ENCODE results near the gene ZFP3. TPM values are rescaled to one million over a fixed set of nuclear protein-coding genes. Genes with fewer than 3 reads are reported as not detected.
A peak's percentile ranks its signal among the peaks of the same experiment; 100 is the strongest.

ZFP3 gene
- polyA plus RNA-seq, 4 donors: 2.7 to 9.5 (median 3.7) TPM

- DNase-seq: no peak
- Histone ChIP-seq H3K27ac (ENCODE audit: low read depth in 1 of 3, low read length in 2 of 3) (no peak overlapping the region), H3K4me3 (ENCODE audit: low read depth in 1 of 3, low read length in 3 of 3) (no peak overlapping the region), H3K4me1 (ENCODE audit: control insufficient read depth in 3 of 3, insufficient read depth in 2 of 3, low read depth in 1 of 3, low read length in 2 of 3) (no peaks in the 10 kb centered on the region), H3K36me3 (ENCODE audit: control insufficient read depth in 3 of 3, insufficient read depth in 2 of 3, low read depth in 1 of 3, low read length in 3 of 3) (peaks cover 15 to 33% (median 32%) of the 10 kb centered on the region in 3 donors), H3K9me3 (ENCODE audit: control insufficient read depth in 2 of 2, insufficient read depth in 1 of 2, low read depth in 1 of 2, low read length in 1 of 2) (peaks cover 9 to 90% of the 10 kb centered on the region in 2 donors), H3K27me3 (ENCODE audit: control insufficient read depth in 3 of 3, insufficient read depth in 3 of 3, low read length in 3 of 3) (peaks cover 0 to 6% (median 2%) of the 10 kb centered on the region in 3 donors)
- FAIRE-seq: no peak
- 96 to 98% (median 97%) methylated on average over 6 of the region's 6 CpGs for WGBS, 3 donors
These were observed 14.1 kb downstream of the ZFP3 start for GRCh38 chr17:5092218-5093010.

DNA sequence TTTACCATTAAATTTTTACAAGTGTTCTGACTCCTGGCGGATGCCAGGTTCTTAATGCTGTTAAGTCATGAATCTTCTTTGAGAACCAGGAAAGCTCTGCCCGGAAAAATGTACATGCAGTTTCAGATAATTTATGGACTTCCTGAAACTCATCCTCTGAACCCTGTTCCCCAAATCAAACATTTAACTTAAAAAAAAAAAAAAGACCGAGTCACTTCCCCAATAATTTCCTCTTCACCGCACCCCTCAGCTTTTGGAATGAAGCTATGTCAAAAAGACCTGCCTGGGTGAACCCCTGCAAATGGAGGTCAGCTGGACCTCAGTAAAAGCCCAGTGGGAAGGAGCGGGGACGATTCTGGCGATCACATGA, 18.4 kb downstream of the ZFP3 start:
- no peak for DNase-seq

DNA sequence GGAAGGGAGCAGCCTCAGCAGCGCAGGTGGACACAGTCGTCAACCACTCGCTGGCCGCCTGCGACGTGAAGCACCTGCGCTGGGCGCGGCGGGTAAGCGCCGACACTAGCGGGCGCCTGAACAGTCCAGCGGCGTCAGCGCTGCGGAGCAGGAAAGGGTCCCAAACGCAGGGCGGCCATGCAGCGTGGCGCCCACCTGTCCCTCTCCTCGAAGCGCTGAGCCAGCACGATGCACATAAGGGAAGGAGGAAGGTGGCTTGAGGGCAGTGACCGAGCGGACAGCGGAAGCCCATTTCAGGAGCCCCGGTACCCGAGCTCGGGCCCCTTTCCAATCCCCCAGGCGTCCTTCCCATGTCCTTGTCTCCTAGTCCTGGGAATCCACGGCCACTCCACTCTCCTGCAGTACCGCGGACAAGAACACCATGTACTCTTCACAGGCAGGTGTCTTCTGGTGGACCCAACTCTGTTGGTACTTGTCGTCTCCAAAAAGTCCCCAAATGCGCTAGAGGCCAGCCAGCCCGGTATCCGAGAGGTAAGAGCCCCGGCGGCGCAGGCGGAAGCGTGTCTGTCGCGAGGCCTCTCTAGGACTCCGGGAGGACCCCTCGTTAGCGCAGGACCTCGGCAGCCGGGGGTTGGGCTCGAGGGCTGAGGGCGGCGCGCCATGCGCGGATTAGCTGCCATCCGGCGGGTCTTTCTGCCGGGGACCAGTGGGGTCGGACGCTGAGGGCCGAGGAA, 19.0 kb downstream of the ZFP3 start:
- DNase-seq (peak in 1 of 2 donors; percentile 62), FAIRE-seq (no peak)
- peak overlapping the region in 2 of 3 donors; percentile 20 to 58 for H3K4me3 ChIP-seq (ENCODE audit: low read depth in 1 of 3, low read length in 3 of 3)
- peaks cover 0 to 8% (median 2%) of the 10 kb centered on the region in 3 donors for H3K27me3 ChIP-seq (ENCODE audit: control insufficient read depth in 3 of 3, insufficient read depth in 3 of 3, low read length in 3 of 3)
- H3K27ac ChIP-seq (ENCODE audit: low read depth in 1 of 3, low read length in 2 of 3): peak overlapping the region in 1 of 3 donors; percentile 37
- peaks cover 3 to 6% (median 3%) of the 10 kb centered on the region in 3 donors for H3K36me3 ChIP-seq (ENCODE audit: control insufficient read depth in 3 of 3, insufficient read depth in 2 of 3, low read depth in 1 of 3, low read length in 3 of 3)
- 3 to 17% (median 17%) methylated on average over 62 to 63 of the region's 63 CpGs for WGBS, 3 donors
- H3K4me1 ChIP-seq (ENCODE audit: control insufficient read depth in 3 of 3, insufficient read depth in 2 of 3, low read depth in 1 of 3, low read length in 2 of 3): no peaks in the 10 kb centered on the region
- peaks cover 6 to 56% of the 10 kb centered on the region in 2 donors for H3K9me3 ChIP-seq (ENCODE audit: control insufficient read depth in 2 of 2, insufficient read depth in 1 of 2, low read depth in 1 of 2, low read length in 1 of 2)

More for the DNA sequence above, 18.4 kb downstream of the ZFP3 start:
- Histone ChIP-seq H3K36me3 (ENCODE audit: control insufficient read depth in 3 of 3, insufficient read depth in 2 of 3, low read depth in 1 of 3, low read length in 3 of 3) (peaks cover 6 to 9% (median 7%) of the 10 kb centered on the region in 3 donors), H3K4me3 (ENCODE audit: low read depth in 1 of 3, low read length in 3 of 3) (peak overlapping the region in 2 of 3 donors; percentile 20 to 58), H3K27me3 (ENCODE audit: control insufficient read depth in 3 of 3, insufficient read depth in 3 of 3, low read length in 3 of 3) (peaks cover 0 to 8% (median 2%) of the 10 kb centered on the region in 3 donors), H3K4me1 (ENCODE audit: control insufficient read depth in 3 of 3, insufficient read depth in 2 of 3, low read depth in 1 of 3, low read length in 2 of 3) (no peaks in the 10 kb centered on the region), H3K27ac (ENCODE audit: low read depth in 1 of 3, low read length in 2 of 3) (peak overlapping the region in 1 of 3 donors; percentile 37), H3K9me3 (ENCODE audit: control insufficient read depth in 2 of 2, insufficient read depth in 1 of 2, low read depth in 1 of 2, low read length in 1 of 2) (peaks cover 6 to 61% of the 10 kb centered on the region in 2 donors)
- no peak for FAIRE-seq
- WGBS, 3 donors: 14 to 30% (median 26%) methylated on average over 7 of the region's 7 CpGs

DNA sequence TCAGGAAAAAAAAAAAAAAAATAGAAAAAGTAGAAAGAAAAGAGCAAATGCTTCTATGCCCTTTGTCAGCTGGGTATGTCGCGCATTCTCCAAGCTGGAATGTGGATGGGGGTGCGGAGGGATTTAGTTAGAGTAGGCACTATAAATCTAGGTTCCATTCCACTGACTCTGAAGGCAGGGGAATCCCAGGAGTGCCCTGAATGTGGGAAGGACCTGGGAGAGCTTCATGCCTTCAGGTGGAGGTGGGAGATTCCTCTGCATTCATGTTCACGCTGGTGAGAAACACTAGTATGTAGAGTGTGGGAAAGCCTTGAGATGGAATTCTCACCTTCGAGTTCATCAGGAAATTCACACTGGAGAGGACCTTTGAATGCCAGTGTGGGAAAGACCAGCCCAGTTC, 21.0 kb downstream of the ZFP3 start:
- WGBS, 3 donors: 88 to 90% (median 89%) methylated on average over 5 of the region's 5 CpGs
- Histone ChIP-seq H3K4me1 (ENCODE audit: control insufficient read depth in 3 of 3, insufficient read depth in 2 of 3, low read depth in 1 of 3, low read length in 2 of 3) (no peaks in the 10 kb centered on the region), H3K36me3 (ENCODE audit: control insufficient read depth in 3 of 3, insufficient read depth in 2 of 3, low read depth in 1 of 3, low read length in 3 of 3) (peaks cover 0 to 1% (median 0%) of the 10 kb centered on the region in 3 donors), H3K27ac (ENCODE audit: low read depth in 1 of 3, low read length in 2 of 3) (no peak overlapping the region), H3K4me3 (ENCODE audit: low read depth in 1 of 3, low read length in 3 of 3) (no peak overlapping the region), H3K27me3 (ENCODE audit: control insufficient read depth in 3 of 3, insufficient read depth in 3 of 3, low read length in 3 of 3) (peaks cover 0 to 8% (median 2%) of the 10 kb centered on the region in 3 donors), H3K9me3 (ENCODE audit: control insufficient read depth in 2 of 2, insufficient read depth in 1 of 2, low read depth in 1 of 2, low read length in 1 of 2) (peaks cover 6 to 54% of the 10 kb centered on the region in 2 donors)
- no peak for DNase-seq
- FAIRE-seq: no peak

DNA sequence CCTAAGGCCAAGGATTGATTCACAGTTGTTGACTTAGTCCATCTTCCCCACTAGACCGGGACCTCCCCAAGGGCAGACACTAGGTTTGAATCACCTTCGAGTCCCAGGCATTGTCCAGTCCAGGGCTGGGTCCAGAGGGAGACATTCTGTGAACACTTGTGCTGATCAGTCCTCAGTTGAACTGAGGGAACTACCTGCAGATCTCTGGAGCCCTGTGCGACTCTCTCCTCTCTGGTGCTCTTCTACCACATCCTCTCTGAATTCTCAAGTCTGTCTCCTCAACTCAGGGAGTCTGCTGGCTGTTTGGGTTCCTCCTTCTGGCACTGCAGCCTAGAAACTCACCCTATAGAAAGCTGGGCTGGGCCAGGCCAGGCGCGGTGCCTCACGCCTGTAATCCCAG, 22.6 kb downstream of the ZFP3 start:
- DNase-seq (no peak), FAIRE-seq (no peak)

GRCh38 chr17:5110816-5111215, 32.5 kb downstream of the ZFP3 start:
- DNase-seq: peak in 1 of 2 donors; percentile 36
- 24 to 46% (median 45%) methylated on average over 8 of the region's 8 CpGs for WGBS, 3 donors

More for the DNA sequence above, 22.6 kb downstream of the ZFP3 start:
- WGBS, 3 donors: 71 to 77% (median 76%) methylated on average over 6 of the region's 6 CpGs
- no peak overlapping the region for H3K27ac ChIP-seq (ENCODE audit: low read depth in 1 of 3, low read length in 2 of 3)
- H3K4me3 ChIP-seq (ENCODE audit: low read depth in 1 of 3, low read length in 3 of 3): no peak overlapping the region
- H3K4me1 ChIP-seq (ENCODE audit: control insufficient read depth in 3 of 3, insufficient read depth in 2 of 3, low read depth in 1 of 3, low read length in 2 of 3): no peaks in the 10 kb centered on the region
- peaks cover 0 to 8% (median 2%) of the 10 kb centered on the region in 3 donors for H3K27me3 ChIP-seq (ENCODE audit: control insufficient read depth in 3 of 3, insufficient read depth in 3 of 3, low read length in 3 of 3)
- peaks cover 6 to 50% of the 10 kb centered on the region in 2 donors for H3K9me3 ChIP-seq (ENCODE audit: control insufficient read depth in 2 of 2, insufficient read depth in 1 of 2, low read depth in 1 of 2, low read length in 1 of 2)
- peaks cover 0 to 7% (median under 1%) of the 10 kb centered on the region in 3 donors for H3K36me3 ChIP-seq (ENCODE audit: control insufficient read depth in 3 of 3, insufficient read depth in 2 of 3, low read depth in 1 of 3, low read length in 3 of 3)

DNA sequence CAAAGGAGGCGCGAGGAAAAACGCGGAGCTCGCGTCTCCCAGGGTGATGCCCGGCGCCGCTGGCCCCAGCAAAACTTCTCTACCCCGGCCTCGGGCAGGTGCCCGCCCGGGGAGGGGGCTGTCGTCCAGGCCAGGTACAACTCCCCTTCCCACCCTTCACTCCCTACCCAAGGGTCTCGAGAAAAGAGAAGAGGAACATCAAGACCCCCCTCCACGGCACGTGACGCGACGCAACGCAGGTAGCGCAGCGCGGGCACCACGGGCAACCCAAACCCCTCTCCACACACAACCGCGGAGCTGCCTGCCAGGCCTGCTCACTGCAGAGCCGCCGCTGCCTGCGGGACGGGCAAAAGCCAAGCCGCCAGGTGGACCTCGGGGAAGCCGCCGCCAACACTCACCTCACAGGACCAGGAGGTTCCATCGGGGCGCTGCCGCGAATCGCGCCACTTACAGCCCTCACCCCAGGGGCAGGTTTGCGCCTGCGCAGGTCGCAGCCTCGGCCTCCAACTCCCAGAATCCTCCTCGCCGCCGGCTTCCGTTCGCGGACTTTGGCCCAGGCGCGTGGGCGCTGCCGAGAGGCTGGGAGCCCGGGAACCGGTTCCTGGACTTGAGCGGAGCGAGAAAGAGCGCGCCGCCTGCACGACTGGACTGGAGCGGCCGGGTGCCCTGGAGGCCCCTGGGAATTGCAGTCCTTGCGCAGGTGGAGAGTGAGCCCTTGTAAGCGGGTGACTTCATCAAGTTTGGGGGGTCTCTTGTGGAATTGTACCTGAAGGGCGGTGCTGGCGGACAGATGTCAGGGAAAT, 33.3 kb downstream of the ZFP3 start, which contains the start of gene ZNF232:
TSS of gene ZNF232 (minus strand) at position 477 of the 803 bp plus-strand sequence. CDS start at position 421, 56 bp downstream.
- WGBS, 3 donors: 0 to 1% (median 0%) methylated on average over 62 to 69 of the region's 69 CpGs
- Histone ChIP-seq H3K27me3 (ENCODE audit: control insufficient read depth in 3 of 3, insufficient read depth in 3 of 3, low read length in 3 of 3) (peaks cover 6 to 23% (median 14%) of the 10 kb centered on the region in 3 donors), H3K36me3 (ENCODE audit: control insufficient read depth in 3 of 3, insufficient read depth in 2 of 3, low read depth in 1 of 3, low read length in 3 of 3) (peaks cover 3 to 16% (median 5%) of the 10 kb centered on the region in 3 donors), H3K27ac (ENCODE audit: low read depth in 1 of 3, low read length in 2 of 3) (peak within 1 kb of the TSS; percentile 43 to 84 (median 74)), H3K4me3 (ENCODE audit: low read depth in 1 of 3, low read length in 3 of 3) (peak within 1 kb of the TSS; percentile 52 to 84 (median 62)), H3K4me1 (ENCODE audit: control insufficient read depth in 3 of 3, insufficient read depth in 2 of 3, low read depth in 1 of 3, low read length in 2 of 3) (peaks cover 0 to 8% (median 0%) of the 10 kb centered on the region in 3 donors), H3K9me3 (ENCODE audit: control insufficient read depth in 2 of 2, insufficient read depth in 1 of 2, low read depth in 1 of 2, low read length in 1 of 2) (peaks cover 0 to 14% of the 10 kb centered on the region in 2 donors)
- DNase-seq (peak; percentile 98 to 99), FAIRE-seq (no peak)

More at GRCh38 chr17:5110816-5111215, 32.5 kb downstream of the ZFP3 start:
- Histone ChIP-seq H3K27me3 (ENCODE audit: control insufficient read depth in 3 of 3, insufficient read depth in 3 of 3, low read length in 3 of 3) (peaks cover 2 to 16% (median 8%) of the 10 kb centered on the region in 3 donors), H3K9me3 (ENCODE audit: control insufficient read depth in 2 of 2, insufficient read depth in 1 of 2, low read depth in 1 of 2, low read length in 1 of 2) (peaks cover 0 to 15% of the 10 kb centered on the region in 2 donors), H3K4me3 (ENCODE audit: low read depth in 1 of 3, low read length in 3 of 3) (peak overlapping the region in 2 of 3 donors; percentile 62 to 84), H3K4me1 (ENCODE audit: control insufficient read depth in 3 of 3, insufficient read depth in 2 of 3, low read depth in 1 of 3, low read length in 2 of 3) (peaks cover 0 to 8% (median 0%) of the 10 kb centered on the region in 3 donors), H3K27ac (ENCODE audit: low read depth in 1 of 3, low read length in 2 of 3) (no peak overlapping the region), H3K36me3 (ENCODE audit: control insufficient read depth in 3 of 3, insufficient read depth in 2 of 3, low read depth in 1 of 3, low read length in 3 of 3) (peaks cover 3 to 19% (median 10%) of the 10 kb centered on the region in 3 donors)
- no peak for FAIRE-seq

Measured in small intestine (tissue), 7 donors.